Keratinocyte (primary cell): Measurements from ENCODE around the gene ESRRG. TPM values are rescaled to one million over a fixed set of nuclear protein-coding genes. Genes with fewer than 3 reads are reported as not detected.

Experiments
- DNase-seq: peaks from one replicate; pipeline ENCODE4 v3.0.0-alpha.2; 2011; ENCODE audit warnings: low read depth, missing footprints, low spot score
- FAIRE-seq: peaks from 2 replicates; lab custom pipeline; 2011; peaks lifted over from hg19 to GRCh38; lab: Jason Lieb, UNC
- H2AFZ ChIP-seq: 2 replicates; pipeline ENCODE4 v1.6.0; 2012; ENCODE audit warnings: low read length, control low read depth, inconsistent platforms; ENCODE audit not compliant: control insufficient read depth
- H3K27ac ChIP-seq: 2 replicates; pipeline ENCODE4 v1.5.1; 2011; ENCODE audit warnings: low read length; ENCODE audit not compliant: control insufficient read depth, insufficient read depth
- H3K27me3 ChIP-seq: 3 replicates; pipeline ENCODE4 v1.6.0; 2011; ENCODE audit warnings: low read length; ENCODE audit not compliant: control insufficient read depth, insufficient read depth; ENCODE audit errors: extremely low read depth
- H3K36me3 ChIP-seq, 2 experiments: 2 replicates in 1 of 2; 3 replicates in 1 of 2; pipeline ENCODE4 v1.5.1; 2011; ENCODE audit warnings: low read length in 2 of 2, mild to moderate bottlenecking in 1 of 2; ENCODE audit not compliant: control insufficient read depth in 2 of 2, insufficient read depth in 2 of 2; ENCODE audit errors: extremely low read depth in 1 of 2
- H3K4me1 ChIP-seq: 3 replicates; pipeline ENCODE4 v1.5.1; 2011; ENCODE audit warnings: low read length; ENCODE audit not compliant: control insufficient read depth, insufficient read depth; ENCODE audit errors: extremely low read depth
- H3K4me2 ChIP-seq: 3 replicates; pipeline ENCODE4 v1.6.0; 2011; ENCODE audit warnings: low read depth, low read length; ENCODE audit not compliant: control insufficient read depth, insufficient read depth; ENCODE audit errors: extremely low read depth
- H3K4me3 ChIP-seq, 3 experiments: fragments of 200-600 bp in 1 of 3; sonication (generic) in 1 of 3; 2 replicates in 2 of 3; 3 replicates in 1 of 3; pipeline ENCODE4 v1.5.1; 2011 to 2016; ENCODE audit warnings: low read length in 3 of 3, mild to moderate bottlenecking in 3 of 3, control low read depth in 2 of 3, inconsistent platforms in 1 of 3, low read depth in 1 of 3, mixed read lengths in 1 of 3, mixed run types in 1 of 3, moderate library complexity in 1 of 3; ENCODE audit not compliant: control insufficient read depth in 2 of 3, insufficient read depth in 2 of 3; ENCODE audit errors: extremely low read depth in 1 of 3
- H3K79me2 ChIP-seq: 2 replicates; pipeline ENCODE4 v1.6.0; 2012; ENCODE audit warnings: low read length; ENCODE audit not compliant: control insufficient read depth, insufficient read depth
- H3K9ac ChIP-seq: 3 replicates; pipeline ENCODE4 v1.6.0; 2011; ENCODE audit warnings: low read length; ENCODE audit not compliant: control insufficient read depth, insufficient read depth; ENCODE audit errors: extremely low read depth
- H3K9me1 ChIP-seq: 3 replicates; pipeline ENCODE4 v1.6.0; 2011; ENCODE audit warnings: low read length; ENCODE audit not compliant: control insufficient read depth, insufficient read depth; ENCODE audit errors: extremely low read depth
- H3K9me3 ChIP-seq: 2 replicates; pipeline ENCODE4 v1.5.1; 2012; ENCODE audit warnings: low read depth, low read length; ENCODE audit not compliant: control insufficient read depth
- H4K20me1 ChIP-seq: 3 replicates; pipeline ENCODE4 v1.6.0; 2011; ENCODE audit warnings: low read length; ENCODE audit not compliant: control insufficient read depth, insufficient read depth; ENCODE audit errors: extremely low read depth
- CTCF ChIP-seq, 3 experiments: IDR thresholded peaks in 1 of 3; conservative IDR thresholded peaks in 1 of 3; optimal IDR thresholded peaks in 1 of 3; 2 replicates in 2 of 3; 3 replicates in 1 of 3; pipeline versions ENCODE3 to v1.5.1; 2011; ENCODE audit warnings: low read length in 3 of 3, mild to moderate bottlenecking in 3 of 3, moderate library complexity in 2 of 3, control low read depth in 1 of 3, inconsistent platforms in 1 of 3; ENCODE audit not compliant: insufficient read depth in 2 of 3; ENCODE audit errors: extremely low read depth in 1 of 3
- EZH2 ChIP-seq: IDR thresholded peaks from one replicate; pipeline ENCODE4 v1.6.1; 2012; ENCODE audit warnings: inconsistent platforms, mild to moderate bottlenecking, low read length, moderate library complexity
- dilution Hi-C: fragments of 300-500 bp; cut with MboI; formaldehyde crosslinking; loops from one replicate; pipeline ENCODE4 v1.7.0; 2020; ENCODE audit warnings: low sequenced_read_pairs; ENCODE audit not compliant: extremely low pct_ligation_motif_present
- polyA plus RNA-seq, 5 experiments: library from polyadenylated mRNA; depleted of rRNA in 3 of 5; stranded (reverse) in 3 of 5; stranded (forward) in 1 of 5; unstranded in 1 of 5; fragments of >200 nt; gene quantifications; 1 replicate in 1 of 5; 2 replicates in 3 of 5; 3 replicates in 1 of 5; pipeline versions ENCODE4 v1.2.1 to v1.2.3, GENCODE V29; 2011 to 2012; ENCODE audit warnings: missing spikeins in 2 of 5, low read depth in 1 of 5, low replicate concordance in 1 of 5

Gene ESRRG
- polyA plus RNA-seq, 1 donor (not counting 4 experiments of a cell fraction or from before 2014, with no cell fraction given), result 0.08 TPM

- no peak overlapping the region for H3K4me2 ChIP-seq
- H3K27ac ChIP-seq, result no peak overlapping the region
- H3K79me2 ChIP-seq, result no peaks in the 10 kb centered on the region
- H3K27me3 ChIP-seq, result peaks cover 3% of the 10 kb centered on the region
- TF ChIP-seq CTCF (optimal IDR thresholded peaks at IDR 0.05 in 1 of 3, IDR thresholded peaks at IDR 0.05 in 1 of 3, conservative IDR thresholded peaks at IDR 0.05 in 1 of 3; ENCODE audit: extremely low read depth in 1 of 3, insufficient read depth in 2 of 3, low read length in 3 of 3) (no peak), EZH2 (no peak)
- H3K4me1 ChIP-seq, result no peaks in the 10 kb centered on the region
- H3K36me3 ChIP-seq, result no peaks in the 10 kb centered on the region
- no peaks in the 10 kb centered on the region for H4K20me1 ChIP-seq
- no peaks in the 10 kb centered on the region for H3K9me1 ChIP-seq
- DNase-seq (no peak), FAIRE-seq (no peak)
- H3K9ac ChIP-seq, result no peak overlapping the region
- no peaks in the 10 kb centered on the region for H3K9me3 ChIP-seq
- no peak overlapping the region for H3K4me3 ChIP-seq
- no peak overlapping the region for H2AFZ ChIP-seq
- dilution Hi-C loops, result no loop called here
These were observed 8.9 kb upstream of the ESRRG start for GRCh38 chr1:216732121-216732520.

- FAIRE-seq (peak; percentile 49), DNase-seq (no peak)
- dilution Hi-C loops, result no loop called here
- H3K4me3 ChIP-seq, result no peak overlapping the region
- no peaks in the 10 kb centered on the region for H3K4me1 ChIP-seq
- H3K79me2 ChIP-seq, result no peaks in the 10 kb centered on the region
- H3K9ac ChIP-seq, result no peak overlapping the region
- H3K9me1 ChIP-seq, result no peaks in the 10 kb centered on the region
- no peaks in the 10 kb centered on the region for H4K20me1 ChIP-seq
- H2AFZ ChIP-seq, result no peak overlapping the region
- H3K4me2 ChIP-seq, result no peak overlapping the region
- TF ChIP-seq CTCF (optimal IDR thresholded peaks at IDR 0.05 in 1 of 3, IDR thresholded peaks at IDR 0.05 in 1 of 3, conservative IDR thresholded peaks at IDR 0.05 in 1 of 3; ENCODE audit: extremely low read depth in 1 of 3, insufficient read depth in 2 of 3, low read length in 3 of 3), result no peak
- TF ChIP-seq EZH2, result no peak
- H3K36me3 ChIP-seq, result no peaks in the 10 kb centered on the region
- H3K27me3 ChIP-seq, result peaks cover 3% of the 10 kb centered on the region
- no peak overlapping the region for H3K27ac ChIP-seq
- H3K9me3 ChIP-seq, result no peaks in the 10 kb centered on the region
These were observed 8.3 kb upstream of the ESRRG start for GRCh38 chr1:216731562-216731961.
